GM18526 (cell line): ENCODE results near the gene EMILIN3.

ENCODE experiments used
- POLR2A ChIP-seq: IDR thresholded peaks from 3 replicates; pipeline ENCODE4 v1.6.1; 2011; ENCODE audit not compliant: insufficient read length; ENCODE audit errors: extremely low read depth

The EMILIN3 gene, protein sequence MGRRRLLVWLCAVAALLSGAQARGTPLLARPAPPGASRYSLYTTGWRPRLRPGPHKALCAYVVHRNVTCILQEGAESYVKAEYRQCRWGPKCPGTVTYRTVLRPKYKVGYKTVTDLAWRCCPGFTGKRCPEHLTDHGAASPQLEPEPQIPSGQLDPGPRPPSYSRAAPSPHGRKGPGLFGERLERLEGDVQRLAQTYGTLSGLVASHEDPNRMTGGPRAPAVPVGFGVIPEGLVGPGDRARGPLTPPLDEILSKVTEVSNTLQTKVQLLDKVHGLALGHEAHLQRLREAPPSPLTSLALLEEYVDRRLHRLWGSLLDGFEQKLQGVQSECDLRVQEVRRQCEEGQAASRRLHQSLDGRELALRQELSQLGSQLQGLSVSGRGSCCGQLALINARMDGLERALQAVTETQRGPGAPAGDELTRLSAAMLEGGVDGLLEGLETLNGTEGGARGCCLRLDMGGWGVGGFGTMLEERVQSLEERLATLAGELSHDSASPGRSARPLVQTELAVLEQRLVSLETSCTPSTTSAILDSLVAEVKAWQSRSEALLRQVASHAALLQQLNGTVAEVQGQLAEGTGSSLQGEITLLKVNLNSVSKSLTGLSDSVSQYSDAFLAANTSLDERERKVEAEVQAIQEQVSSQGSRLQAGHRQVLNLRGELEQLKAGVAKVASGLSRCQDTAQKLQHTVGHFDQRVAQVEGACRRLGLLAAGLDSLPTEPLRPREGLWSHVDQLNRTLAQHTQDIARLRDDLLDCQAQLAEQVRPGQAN

DNA sequence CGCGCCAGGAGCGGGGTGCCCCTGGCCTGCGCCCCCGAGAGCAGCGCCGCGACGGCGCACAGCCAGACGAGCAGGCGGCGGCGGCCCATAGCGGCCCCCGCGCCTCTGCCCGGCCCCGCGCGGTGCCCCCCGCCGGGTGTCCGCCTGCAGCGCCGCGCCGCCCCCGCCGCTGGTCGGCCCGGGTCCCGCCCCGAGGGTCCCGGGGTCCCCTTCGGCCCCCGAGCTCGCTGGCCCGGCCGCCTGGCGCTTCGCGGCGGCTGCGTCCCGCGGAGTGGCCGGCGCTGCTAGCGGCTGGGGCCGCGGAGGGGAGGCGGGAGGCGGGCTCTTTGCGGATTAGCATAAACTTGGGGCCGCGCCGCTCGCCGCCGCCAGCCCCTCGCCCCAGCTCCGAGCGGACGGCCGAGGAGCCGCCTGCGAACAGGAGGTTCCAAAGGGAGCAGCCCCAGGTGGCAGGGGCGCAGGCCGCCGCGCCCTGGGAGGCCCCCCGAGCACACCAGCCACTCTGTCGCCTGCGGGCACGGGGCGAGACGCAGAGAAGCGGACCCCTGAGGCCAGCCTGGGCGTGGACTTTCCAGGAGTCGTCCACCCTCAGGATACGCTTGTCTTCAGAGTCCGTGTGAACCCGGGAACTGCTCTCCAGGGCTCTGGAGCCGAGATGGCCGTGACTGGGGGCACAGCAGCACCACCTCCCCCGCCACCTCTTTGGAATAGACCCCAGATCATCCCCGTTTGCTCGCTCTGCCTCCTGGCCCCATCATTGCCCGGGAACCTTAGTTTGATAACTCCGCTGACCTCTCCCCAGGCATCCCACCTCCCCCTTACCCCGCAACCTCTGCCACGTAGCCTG, at the start of gene EMILIN3:
TSS of gene EMILIN3 (minus strand) at position 273 of the 847 bp plus-strand sequence. CDS start at position 89, 184 bp downstream.
- TF ChIP-seq POLR2A = no peak

GRCh38 chr20:41415191-41415590, 48.6 kb upstream of the EMILIN3 start:
- TF ChIP-seq POLR2A = no peak

DNA sequence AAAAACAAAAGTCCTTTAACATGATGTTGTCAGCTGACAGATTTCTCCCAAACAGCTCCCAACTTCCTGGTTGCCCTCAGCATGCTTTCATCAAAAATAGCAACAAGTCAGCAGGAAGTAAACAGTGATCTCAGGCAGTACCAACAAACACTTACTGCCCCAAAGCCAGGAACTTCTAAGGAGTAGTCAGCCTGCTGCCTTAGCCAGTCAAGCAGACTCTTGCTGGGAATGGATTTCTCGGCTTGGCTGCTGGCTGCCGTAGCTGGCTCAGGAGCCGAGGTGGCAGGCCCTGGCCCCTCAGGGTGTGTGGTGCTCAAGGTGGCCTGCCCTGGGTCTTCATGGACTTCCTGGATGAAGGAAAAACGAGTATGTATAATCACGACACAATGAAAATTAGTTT, 46.6 kb upstream of the EMILIN3 start:
- TF ChIP-seq POLR2A = no peak

DNA sequence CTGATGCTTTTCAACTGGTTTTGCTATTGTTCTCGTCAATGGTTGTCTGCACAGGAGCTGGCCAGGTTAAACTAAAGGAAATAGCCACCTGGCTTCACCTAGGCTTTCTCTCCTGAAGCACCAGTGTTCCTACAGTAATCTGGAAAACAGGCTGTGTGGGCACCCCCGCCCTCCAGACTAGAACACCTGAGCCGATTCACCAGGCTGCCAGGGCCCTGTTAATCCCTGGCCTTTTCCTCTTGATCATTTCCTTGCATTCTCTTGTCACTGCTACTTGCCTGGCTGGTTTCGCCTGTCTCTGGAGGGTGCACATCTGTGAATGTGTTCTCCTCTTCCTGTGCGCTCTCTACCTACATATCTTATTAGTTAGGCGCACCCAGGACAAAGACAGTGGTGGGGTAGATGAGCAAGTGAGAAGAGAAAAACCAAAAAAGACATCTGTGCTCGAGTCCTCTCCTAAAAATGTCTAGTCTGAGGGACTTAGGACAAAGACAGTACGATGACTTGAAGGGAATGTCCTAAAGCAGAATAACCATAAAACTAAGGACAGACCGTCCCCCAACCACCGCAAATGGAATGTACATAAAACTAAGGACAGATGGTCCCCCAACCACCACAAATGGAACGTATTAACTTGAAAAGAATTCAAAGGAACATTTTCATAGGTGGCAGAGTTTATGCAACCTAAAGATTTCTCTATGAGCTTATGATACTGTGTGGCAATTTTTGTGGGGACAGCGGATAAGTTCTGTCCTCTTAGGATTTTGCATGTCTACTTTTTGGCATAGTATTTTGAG, 45.9 kb upstream of the EMILIN3 start:
- no peak for TF ChIP-seq POLR2A

DNA sequence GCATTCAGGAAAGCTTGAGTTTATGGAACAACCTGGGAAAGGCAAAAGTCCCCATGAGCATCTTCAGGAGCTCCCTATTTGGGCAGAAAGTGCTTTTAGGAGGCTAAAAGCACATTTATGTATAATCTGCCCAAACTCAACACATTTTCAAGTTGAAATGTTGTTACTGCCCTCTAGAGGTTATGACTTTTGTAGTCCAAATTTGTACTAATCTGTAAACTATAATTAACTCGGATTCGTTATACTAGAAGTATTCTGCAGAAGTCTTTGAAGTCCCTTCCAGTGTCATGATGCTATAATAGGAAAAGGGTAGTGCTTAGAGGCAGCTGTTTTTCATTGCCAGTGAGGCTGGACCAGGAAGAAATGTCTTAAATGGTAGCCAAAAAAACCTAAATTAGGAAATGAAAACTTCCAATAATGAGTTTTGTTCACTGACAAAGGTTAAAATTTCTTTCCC, 44.8 kb upstream of the EMILIN3 start:
- no peak for TF ChIP-seq POLR2A

DNA sequence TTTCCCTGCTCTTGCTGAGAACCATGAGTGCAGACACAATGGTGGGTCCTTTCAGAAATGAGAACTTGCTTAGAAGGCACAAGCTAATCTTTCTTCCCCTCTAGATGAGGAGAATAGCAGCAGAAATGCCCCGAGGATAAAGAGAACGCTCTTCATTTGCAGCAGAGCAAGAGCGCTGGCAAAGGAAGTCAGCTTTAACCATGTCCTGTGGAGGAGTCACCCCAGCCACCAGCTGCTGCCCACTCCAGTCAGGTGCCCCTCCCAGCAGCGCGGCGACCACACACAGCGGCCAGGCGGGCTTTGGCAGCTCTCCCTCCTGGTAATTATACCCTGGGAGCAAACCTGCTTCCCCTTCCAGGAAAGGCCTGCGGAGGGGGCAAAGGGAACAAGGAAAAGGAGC, 42.4 kb upstream of the EMILIN3 start:
- TF ChIP-seq POLR2A = no peak

DNA sequence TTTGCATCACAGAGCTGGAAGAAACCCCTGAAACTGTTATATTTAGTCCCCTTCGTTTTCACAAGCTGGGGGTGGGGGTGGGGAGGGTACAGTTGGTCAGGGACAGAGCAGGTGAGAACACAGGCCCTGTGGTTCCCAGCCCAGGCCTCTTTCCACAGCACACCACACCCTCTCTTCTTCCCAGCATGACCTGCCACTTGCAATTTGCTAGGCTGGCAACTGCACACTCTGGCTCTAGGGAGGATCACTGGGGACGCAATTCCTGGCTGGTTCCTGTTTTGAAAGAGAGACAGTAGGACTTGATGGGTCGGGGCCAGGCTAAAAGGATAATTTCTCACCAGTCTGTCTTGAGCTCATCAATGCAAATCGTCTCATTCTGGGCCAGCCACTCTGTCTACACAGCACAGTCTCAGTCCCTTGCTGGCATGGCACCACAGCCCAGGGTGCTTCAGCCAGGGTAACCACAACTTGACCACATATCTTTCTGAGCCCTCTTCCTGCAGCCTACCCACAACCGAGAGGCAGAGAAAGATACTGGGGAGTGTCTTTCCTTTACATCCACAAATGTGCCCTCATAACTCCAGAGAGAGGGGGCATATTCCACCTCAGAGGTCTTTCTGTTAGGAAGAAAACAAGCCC, 41.7 kb upstream of the EMILIN3 start:
- TF ChIP-seq POLR2A = no peak

- TF ChIP-seq POLR2A = no peak
These were observed 41.0 kb upstream of the EMILIN3 start for GRCh38 chr20:41407607-41408006.

GRCh38 chr20:41406896-41407444, 40.4 kb upstream of the EMILIN3 start:
- no peak for TF ChIP-seq POLR2A

GRCh38 chr20:41406353-41406752, 39.7 kb upstream of the EMILIN3 start:
- no peak for TF ChIP-seq POLR2A

- TF ChIP-seq POLR2A = no peak
These were observed 38.8 kb upstream of the EMILIN3 start for GRCh38 chr20:41405436-41405835.

DNA sequence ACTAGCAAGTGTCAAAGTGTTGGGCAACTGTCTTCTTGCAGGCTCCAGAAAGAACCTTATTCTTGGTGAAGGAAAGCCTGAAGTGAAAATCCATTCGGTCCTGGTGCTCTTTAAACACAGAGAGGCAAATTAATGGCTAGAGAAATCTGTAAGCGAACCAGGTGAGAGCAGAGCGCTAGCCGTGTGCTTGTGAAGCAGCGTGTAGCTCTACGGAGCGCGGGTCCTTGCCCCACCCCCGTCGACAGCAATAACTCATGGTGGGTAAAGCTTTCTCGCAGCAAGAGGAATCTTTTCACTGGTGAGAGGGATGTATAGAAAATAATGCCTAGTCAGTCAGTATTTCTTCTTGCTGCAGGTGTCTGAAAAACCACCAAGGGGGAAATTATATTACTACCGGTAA, 37.0 kb upstream of the EMILIN3 start:
- no peak for TF ChIP-seq POLR2A

DNA sequence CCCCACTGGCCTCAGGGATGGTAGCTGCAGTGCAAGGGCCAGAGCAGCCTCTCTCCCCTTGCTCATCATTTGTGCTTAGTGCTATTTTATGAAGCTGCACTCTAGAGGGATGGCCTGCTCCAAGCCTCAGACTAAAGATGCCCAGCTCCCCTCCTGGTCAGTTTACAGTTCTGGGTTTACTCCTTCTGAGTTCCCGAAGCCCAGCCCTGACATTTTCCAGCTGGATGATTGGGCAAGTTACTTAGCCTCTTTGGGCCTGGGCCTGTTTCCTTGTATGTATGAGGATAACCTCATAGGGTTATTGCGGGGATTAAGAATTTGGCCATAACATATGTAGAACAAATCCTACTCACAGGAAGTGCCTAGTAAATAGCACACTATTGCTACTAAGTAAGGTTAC, 31.8 kb upstream of the EMILIN3 start:
- no peak for TF ChIP-seq POLR2A
